ENCODE data around the gene ARMH1.
"Not testable (repeated sequence)": the region's sequence is repeated elsewhere in the genome, so short reads cannot be mapped to it uniquely, and the experiment has no call there.

Gene ARMH1

GRCh38 chr1:44694863-44695478 lies 20.5 kb downstream of the ARMH1 start:
- no peak for DNase-seq (ENCODE audit: low read depth, low spot score)

GRCh38 chr1:44695671-44696070 lies 21.2 kb downstream of the ARMH1 start:
- no peak for DNase-seq (ENCODE audit: low read depth, low spot score)

- no peak for DNase-seq (ENCODE audit: low read depth, low spot score)
Measured at GRCh38 chr1:44696101-44696500, 21.6 kb downstream of the ARMH1 start.

- DNase-seq (ENCODE audit: low read depth, low spot score): no peak
Measured at GRCh38 chr1:44696789-44697345, 22.4 kb downstream of the ARMH1 start.

GRCh38 chr1:44698138-44698537 lies 23.6 kb downstream of the ARMH1 start:
- DNase-seq (ENCODE audit: low read depth, low spot score): no peak

- not testable (repeated sequence) for DNase-seq (ENCODE audit: low read depth, low spot score)
Measured at GRCh38 chr1:44699375-44699774, 24.9 kb downstream of the ARMH1 start.

- DNase-seq (ENCODE audit: low read depth, low spot score): no peak
Measured at GRCh38 chr1:44700573-44700972, 26.1 kb downstream of the ARMH1 start.

- DNase-seq (ENCODE audit: low read depth, low spot score): no peak
Measured at GRCh38 chr1:44701141-44701573, 26.6 kb downstream of the ARMH1 start.

- no peak for DNase-seq (ENCODE audit: low read depth, low spot score)
Measured at GRCh38 chr1:44705470-44705869, 31.0 kb downstream of the ARMH1 start.

GRCh38 chr1:44705938-44706337 lies 31.4 kb downstream of the ARMH1 start:
- no peak for DNase-seq (ENCODE audit: low read depth, low spot score)

- no peak for DNase-seq (ENCODE audit: low read depth, low spot score)
Measured at GRCh38 chr1:44707112-44707881, 32.8 kb downstream of the ARMH1 start.

- DNase-seq (ENCODE audit: low read depth, low spot score): no peak
Measured at GRCh38 chr1:44707959-44708831, 33.7 kb downstream of the ARMH1 start.

- no peak for DNase-seq (ENCODE audit: low read depth, low spot score)
Measured at GRCh38 chr1:44713321-44713781, 38.8 kb downstream of the ARMH1 start.

GRCh38 chr1:44714532-44714931 lies 40.0 kb downstream of the ARMH1 start:
- DNase-seq (ENCODE audit: low read depth, low spot score): no peak

- DNase-seq (ENCODE audit: low read depth, low spot score): peak; percentile 44
Measured at GRCh38 chr1:44714944-44715571, 40.5 kb downstream of the ARMH1 start.

- DNase-seq (ENCODE audit: low read depth, low spot score): no peak
Measured at GRCh38 chr1:44717156-44717555, 42.6 kb downstream of the ARMH1 start.

GRCh38 chr1:44717653-44718052 lies 43.1 kb downstream of the ARMH1 start:
- no peak for DNase-seq (ENCODE audit: low read depth, low spot score)

GRCh38 chr1:44718091-44718490 lies 43.6 kb downstream of the ARMH1 start:
- DNase-seq (ENCODE audit: low read depth, low spot score): no peak

- no peak for DNase-seq (ENCODE audit: low read depth, low spot score)
Measured at GRCh38 chr1:44719318-44719717, 44.8 kb downstream of the ARMH1 start.

- DNase-seq (ENCODE audit: low read depth, low spot score): no peak
Measured at GRCh38 chr1:44720281-44720680, 45.8 kb downstream of the ARMH1 start.

Data from activated CD4-positive, CD25-positive, alpha-beta regulatory T cell treated with anti-CD3 and anti-CD28 coated beads, Interleukin-2, amount 50 U/mL, for 16 hours (primary cell).